Uterus (tissue), 2 donors: ENCODE results near the gene RPRD1B.

Experiments
- POLR2A ChIP-seq, 2 donors: fragments of 450-650 bp; IDR thresholded peaks; one replicate each; pipeline ENCODE4 v1.6.1; 2016; ENCODE audit warnings: antibody characterized with exemption in 2 of 2, mild to moderate bottlenecking in 1 of 2, moderate library complexity in 1 of 2
- TF ChIP-seq, protein P1 (sequence below), 4 experiments: fragments of 200-600 bp in 2 of 4; fragments of 450-650 bp in 2 of 4; sonication (generic) in 2 of 4; IDR thresholded peaks; one replicate each; pipeline ENCODE4 v1.5.1; 2016 to 2019; ENCODE audit warnings: antibody characterized with exemption in 4 of 4, mild to moderate bottlenecking in 2 of 4, moderate library complexity in 1 of 4

DNA sequence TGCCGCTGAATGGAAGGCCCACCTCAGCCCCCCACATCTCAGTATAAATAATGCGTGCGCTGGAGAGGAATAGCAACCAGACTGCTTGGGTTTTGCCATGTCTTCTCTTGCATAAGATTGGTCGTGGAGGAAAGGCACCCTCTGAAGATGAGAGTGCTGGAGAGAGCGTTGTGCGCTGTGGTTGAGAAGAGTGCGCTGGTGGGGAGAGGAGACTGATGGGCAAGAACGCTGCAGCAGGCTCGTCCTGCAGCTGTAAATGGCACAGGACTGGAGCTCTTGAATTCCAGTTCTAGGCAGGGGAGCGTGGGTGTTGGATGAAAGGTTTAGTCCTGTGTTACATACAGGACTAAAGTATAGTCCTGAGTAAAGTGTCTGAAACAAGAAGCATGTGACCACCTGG is 51.5 kb downstream of the RPRD1B start:
- TF ChIP-seq, protein P1, sequence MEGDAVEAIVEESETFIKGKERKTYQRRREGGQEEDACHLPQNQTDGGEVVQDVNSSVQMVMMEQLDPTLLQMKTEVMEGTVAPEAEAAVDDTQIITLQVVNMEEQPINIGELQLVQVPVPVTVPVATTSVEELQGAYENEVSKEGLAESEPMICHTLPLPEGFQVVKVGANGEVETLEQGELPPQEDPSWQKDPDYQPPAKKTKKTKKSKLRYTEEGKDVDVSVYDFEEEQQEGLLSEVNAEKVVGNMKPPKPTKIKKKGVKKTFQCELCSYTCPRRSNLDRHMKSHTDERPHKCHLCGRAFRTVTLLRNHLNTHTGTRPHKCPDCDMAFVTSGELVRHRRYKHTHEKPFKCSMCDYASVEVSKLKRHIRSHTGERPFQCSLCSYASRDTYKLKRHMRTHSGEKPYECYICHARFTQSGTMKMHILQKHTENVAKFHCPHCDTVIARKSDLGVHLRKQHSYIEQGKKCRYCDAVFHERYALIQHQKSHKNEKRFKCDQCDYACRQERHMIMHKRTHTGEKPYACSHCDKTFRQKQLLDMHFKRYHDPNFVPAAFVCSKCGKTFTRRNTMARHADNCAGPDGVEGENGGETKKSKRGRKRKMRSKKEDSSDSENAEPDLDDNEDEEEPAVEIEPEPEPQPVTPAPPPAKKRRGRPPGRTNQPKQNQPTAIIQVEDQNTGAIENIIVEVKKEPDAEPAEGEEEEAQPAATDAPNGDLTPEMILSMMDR (IDR thresholded peaks at IDR 0.05): no peak
- TF ChIP-seq POLR2A (IDR thresholded peaks at IDR 0.05): no peak
